ENCODE measurements around the gene COPG1.

DNA sequence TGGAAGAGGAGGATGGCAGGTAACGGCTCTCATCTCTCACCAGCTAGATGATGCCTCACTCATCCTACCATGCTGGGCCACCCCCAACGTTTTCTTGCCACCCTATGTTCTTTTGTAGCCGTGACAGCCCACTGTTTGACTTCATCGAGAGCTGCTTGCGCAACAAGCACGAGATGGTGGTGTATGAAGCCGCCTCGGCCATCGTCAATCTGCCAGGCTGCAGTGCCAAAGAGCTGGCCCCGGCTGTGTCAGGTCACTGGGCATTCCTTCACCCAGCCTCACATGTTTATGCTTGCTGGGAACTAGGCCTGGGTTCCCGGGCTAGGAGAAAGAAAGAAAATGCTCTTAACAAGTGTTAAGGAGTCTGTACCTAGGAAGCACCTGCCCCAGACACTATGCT is 8.2 kb downstream of the COPG1 start:
- TF ChIP-seq EZH2 (IDR thresholded peaks at IDR 0.05; ENCODE audit: low read depth, unreplicated experiment) (no peak), JUNB (IDR thresholded peaks at IDR 0.05; ENCODE audit: unreplicated experiment) (no peak), CTCF (conservative IDR thresholded peaks at IDR 0.05; ENCODE audit: low read depth in 2 of 2) (no peak), CREB1 (CRISPR knock-in tag; IDR thresholded peaks at IDR 0.05; ENCODE audit: low read depth) (no peak), EZH2phosphoT487 (IDR thresholded peaks at IDR 0.05; ENCODE audit: unreplicated experiment) (no peak), POLR2AphosphoS5 (IDR thresholded peaks at IDR 0.05; ENCODE audit: low read depth) (no peak), NANOG (IDR thresholded peaks at IDR 0.05; ENCODE audit: borderline replicate concordance) (no peak), ETS1 (IDR thresholded peaks at IDR 0.05) (no peak), ZNF331 (CRISPR knock-in tag; IDR thresholded peaks at IDR 0.05; ENCODE audit: low read depth) (no peak), STAT1 (IDR thresholded peaks at IDR 0.05; ENCODE audit: unreplicated experiment) (no peak), ZNF114 (CRISPR knock-in tag; IDR thresholded peaks at IDR 0.05) (no peak), ZNF462 (CRISPR knock-in tag; IDR thresholded peaks at IDR 0.05) (no peak)
- TF ChIP-seq, protein P1, sequence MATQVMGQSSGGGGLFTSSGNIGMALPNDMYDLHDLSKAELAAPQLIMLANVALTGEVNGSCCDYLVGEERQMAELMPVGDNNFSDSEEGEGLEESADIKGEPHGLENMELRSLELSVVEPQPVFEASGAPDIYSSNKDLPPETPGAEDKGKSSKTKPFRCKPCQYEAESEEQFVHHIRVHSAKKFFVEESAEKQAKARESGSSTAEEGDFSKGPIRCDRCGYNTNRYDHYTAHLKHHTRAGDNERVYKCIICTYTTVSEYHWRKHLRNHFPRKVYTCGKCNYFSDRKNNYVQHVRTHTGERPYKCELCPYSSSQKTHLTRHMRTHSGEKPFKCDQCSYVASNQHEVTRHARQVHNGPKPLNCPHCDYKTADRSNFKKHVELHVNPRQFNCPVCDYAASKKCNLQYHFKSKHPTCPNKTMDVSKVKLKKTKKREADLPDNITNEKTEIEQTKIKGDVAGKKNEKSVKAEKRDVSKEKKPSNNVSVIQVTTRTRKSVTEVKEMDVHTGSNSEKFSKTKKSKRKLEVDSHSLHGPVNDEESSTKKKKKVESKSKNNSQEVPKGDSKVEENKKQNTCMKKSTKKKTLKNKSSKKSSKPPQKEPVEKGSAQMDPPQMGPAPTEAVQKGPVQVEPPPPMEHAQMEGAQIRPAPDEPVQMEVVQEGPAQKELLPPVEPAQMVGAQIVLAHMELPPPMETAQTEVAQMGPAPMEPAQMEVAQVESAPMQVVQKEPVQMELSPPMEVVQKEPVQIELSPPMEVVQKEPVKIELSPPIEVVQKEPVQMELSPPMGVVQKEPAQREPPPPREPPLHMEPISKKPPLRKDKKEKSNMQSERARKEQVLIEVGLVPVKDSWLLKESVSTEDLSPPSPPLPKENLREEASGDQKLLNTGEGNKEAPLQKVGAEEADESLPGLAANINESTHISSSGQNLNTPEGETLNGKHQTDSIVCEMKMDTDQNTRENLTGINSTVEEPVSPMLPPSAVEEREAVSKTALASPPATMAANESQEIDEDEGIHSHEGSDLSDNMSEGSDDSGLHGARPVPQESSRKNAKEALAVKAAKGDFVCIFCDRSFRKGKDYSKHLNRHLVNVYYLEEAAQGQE (IDR thresholded peaks at IDR 0.05; ENCODE audit: unreplicated experiment) = no peak
